Measurements from ENCODE around the gene SUFU.

Gene SUFU

DNA sequence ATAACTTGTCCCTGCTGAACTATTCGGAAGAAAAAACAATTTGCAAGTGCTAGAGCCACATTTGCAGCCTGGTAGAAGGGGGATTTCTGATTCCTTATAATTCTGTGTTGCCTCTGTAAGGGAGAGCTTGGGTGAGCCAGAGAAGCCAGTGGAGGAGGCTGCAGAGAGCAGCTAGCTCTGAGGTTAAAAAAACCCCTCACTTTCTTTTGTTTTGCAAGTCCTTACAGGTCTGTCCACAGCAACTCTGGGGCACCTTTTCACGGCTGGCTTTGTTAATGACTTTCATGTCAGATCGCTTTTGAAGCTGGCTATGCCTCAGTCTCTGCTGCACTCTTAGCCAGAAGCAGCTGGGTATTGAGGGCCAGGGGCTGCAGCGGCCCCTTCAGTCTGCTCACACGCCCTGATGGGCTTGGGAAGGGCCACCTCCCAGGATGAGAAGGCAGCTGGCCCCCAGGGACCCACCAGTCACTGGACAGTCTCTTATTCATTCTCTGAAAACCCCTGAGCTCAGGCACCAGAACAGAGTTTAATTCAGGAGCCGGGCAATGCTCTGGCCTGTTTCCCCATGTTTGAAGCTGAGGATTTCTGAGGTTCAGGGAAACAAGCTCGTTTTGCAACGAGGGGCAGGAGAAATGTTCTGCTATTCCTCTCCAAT, 171.4 kb downstream of the SUFU start:
- TF ChIP-seq ELF4 (IDR thresholded peaks at IDR 0.05) (no peak), LEF1 (IDR thresholded peaks at IDR 0.05; ENCODE audit: borderline replicate concordance) (no peak), SP1 (IDR thresholded peaks at IDR 0.05) (no peak), FOXK2 (IDR thresholded peaks at IDR 0.05) (no peak), ARNT (IDR thresholded peaks at IDR 0.05) (no peak), CTBP1 (IDR thresholded peaks at IDR 0.05; ENCODE audit: borderline replicate concordance) (no peak)
- no peak for DNase-seq (ENCODE audit: extremely low spot score)
- ChIA-PET POLR2A (interaction anchor here (1.1 to 1.9 kb wide), 6 partner anchors 13 to 40 kb away, joined by 3 to 8 read pairs (median 6); partner anchors contain the start of genes ARL3 and TRIM8), CTCF (interaction anchor here (1.1 to 1.7 kb wide), 2 partner anchors 17 to 35 kb away, joined by 3 read pairs; no protein-coding TSS in a partner anchor)

DNA sequence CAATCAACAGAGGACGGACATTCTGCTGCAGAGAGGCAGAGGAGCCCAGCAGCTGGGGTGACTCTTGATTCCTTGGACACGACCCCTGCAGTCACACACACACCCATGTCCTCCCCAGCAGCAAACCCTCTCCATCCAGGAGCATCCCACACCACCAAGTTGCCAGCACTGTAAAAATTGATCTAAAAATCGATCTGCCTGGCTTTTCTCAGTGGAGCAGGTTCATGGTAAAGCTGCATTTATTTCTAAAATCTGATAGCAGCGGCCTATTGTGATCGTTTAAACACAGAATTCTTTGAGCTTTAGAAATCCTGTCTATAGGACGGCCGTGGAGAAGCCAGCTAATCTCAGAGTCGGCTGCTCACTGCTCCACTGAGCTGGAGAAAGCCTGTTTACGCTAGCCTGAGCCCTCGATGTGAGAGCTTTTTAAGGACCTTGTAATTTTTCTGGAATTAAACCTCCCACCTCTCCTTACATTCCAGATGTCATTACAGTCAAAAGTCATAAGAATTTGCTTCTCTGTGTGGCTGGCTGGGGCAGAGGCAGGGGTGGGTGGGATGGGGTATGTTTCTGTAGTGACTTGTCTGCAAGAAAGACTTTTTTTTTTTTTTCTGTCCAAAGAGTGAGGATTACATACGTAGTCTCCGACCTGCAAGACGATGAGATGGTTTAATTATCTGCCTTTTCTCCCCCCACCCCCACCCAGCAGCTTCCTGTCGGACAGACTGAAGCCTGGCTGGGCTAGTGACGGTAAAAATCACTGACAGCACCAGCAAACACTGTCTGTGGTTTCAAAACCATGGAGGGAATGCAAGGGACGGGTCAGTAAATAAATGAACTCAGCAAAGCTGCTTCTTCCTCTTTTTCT, 172.1 kb downstream of the SUFU start:
- no peak for DNase-seq (ENCODE audit: extremely low spot score)
- ChIA-PET CTCF (interaction anchor here (0.6 to 1.1 kb wide), 3 partner anchors 18 to 28 kb away, joined by 3 read pairs; no protein-coding TSS in a partner anchor), POLR2A (interaction anchor here (0.6 to 1.9 kb wide), 8 partner anchors 11 to 39 kb away, joined by 3 to 8 read pairs (median 4); partner anchors contain the start of genes ARL3 and TRIM8)
- no peak for TF ChIP-seq HDGF (IDR thresholded peaks at IDR 0.05; ENCODE audit: borderline replicate concordance)

DNA sequence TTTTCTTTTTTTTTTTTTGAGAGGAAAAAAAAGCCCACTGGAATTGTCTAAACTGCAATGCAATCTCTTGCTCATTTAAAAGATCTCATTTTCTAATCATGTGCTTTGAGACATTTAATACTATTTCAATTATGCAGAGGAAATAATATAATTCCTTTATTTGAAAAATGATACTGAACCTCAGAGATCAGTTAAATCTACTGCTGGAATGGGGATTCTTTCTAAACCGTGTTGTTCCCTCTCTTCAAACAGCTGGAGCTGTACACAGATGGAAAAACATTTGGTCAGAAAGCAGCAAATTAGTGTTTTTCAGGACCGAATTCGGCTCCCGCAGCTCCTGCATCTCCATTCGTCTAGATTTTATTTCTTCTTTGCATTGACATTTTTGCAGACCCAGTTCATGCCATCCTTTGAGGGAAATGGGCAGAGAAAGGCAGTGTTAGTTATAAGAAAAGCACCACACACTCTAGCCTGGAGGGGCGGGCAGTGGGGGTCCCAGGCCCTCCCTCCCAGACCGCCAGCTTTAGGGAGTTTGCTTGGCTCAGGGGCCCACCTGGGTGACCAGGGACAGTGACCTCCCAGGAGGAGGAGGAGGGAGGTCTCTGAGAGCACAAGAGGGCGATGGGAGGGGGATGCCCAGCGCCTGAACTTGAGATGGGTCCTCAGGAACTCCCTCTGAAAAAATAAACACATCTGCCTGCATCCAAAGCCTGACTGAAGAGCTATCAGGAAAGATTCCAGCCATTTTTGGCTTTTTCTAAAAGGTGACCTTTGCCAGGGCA, 173.0 kb downstream of the SUFU start:
- TF ChIP-seq FOXA1 (IDR thresholded peaks at IDR 0.05) (no peak), SUZ12 (IDR thresholded peaks at IDR 0.05) (no peak), FOXK2 (IDR thresholded peaks at IDR 0.05) (no peak), SP1 (IDR thresholded peaks at IDR 0.05) (no peak), L3MBTL2 (conservative IDR thresholded peaks at IDR 0.05) (no peak), ZNF384 (IDR thresholded peaks at IDR 0.05) (no peak), HDGF (IDR thresholded peaks at IDR 0.05; ENCODE audit: borderline replicate concordance) (no peak), TARDBP (IDR thresholded peaks at IDR 0.05) (no peak), CTBP1 (IDR thresholded peaks at IDR 0.05; ENCODE audit: borderline replicate concordance) (no peak), ARNT (IDR thresholded peaks at IDR 0.05) (no peak), NFRKB (IDR thresholded peaks at IDR 0.05) (no peak), FOXM1 (IDR thresholded peaks at IDR 0.05; ENCODE audit: borderline replicate concordance) (no peak), ELF4 (IDR thresholded peaks at IDR 0.05) (no peak), LEF1 (IDR thresholded peaks at IDR 0.05; ENCODE audit: borderline replicate concordance) (no peak), BHLHE40 (IDR thresholded peaks at IDR 0.05; ENCODE audit: borderline replicate concordance) (no peak)
- TF ChIP-seq, protein P1, sequence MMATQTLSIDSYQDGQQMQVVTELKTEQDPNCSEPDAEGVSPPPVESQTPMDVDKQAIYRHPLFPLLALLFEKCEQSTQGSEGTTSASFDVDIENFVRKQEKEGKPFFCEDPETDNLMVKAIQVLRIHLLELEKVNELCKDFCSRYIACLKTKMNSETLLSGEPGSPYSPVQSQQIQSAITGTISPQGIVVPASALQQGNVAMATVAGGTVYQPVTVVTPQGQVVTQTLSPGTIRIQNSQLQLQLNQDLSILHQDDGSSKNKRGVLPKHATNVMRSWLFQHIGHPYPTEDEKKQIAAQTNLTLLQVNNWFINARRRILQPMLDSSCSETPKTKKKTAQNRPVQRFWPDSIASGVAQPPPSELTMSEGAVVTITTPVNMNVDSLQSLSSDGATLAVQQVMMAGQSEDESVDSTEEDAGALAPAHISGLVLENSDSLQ (IDR thresholded peaks at IDR 0.05): no peak
- no peak for DNase-seq (ENCODE audit: extremely low spot score)
- ChIA-PET CTCF (interaction anchor here (0.6 to 1.7 kb wide), 4 partner anchors 10 to 27 kb away, joined by 3 to 4 read pairs (median 3); no protein-coding TSS in a partner anchor), POLR2A (interaction anchor here (1.1 to 1.9 kb wide), 3 partner anchors 23 to 37 kb away, joined by 3 to 7 read pairs (median 6); partner anchors contain the start of gene ARL3)

DNA sequence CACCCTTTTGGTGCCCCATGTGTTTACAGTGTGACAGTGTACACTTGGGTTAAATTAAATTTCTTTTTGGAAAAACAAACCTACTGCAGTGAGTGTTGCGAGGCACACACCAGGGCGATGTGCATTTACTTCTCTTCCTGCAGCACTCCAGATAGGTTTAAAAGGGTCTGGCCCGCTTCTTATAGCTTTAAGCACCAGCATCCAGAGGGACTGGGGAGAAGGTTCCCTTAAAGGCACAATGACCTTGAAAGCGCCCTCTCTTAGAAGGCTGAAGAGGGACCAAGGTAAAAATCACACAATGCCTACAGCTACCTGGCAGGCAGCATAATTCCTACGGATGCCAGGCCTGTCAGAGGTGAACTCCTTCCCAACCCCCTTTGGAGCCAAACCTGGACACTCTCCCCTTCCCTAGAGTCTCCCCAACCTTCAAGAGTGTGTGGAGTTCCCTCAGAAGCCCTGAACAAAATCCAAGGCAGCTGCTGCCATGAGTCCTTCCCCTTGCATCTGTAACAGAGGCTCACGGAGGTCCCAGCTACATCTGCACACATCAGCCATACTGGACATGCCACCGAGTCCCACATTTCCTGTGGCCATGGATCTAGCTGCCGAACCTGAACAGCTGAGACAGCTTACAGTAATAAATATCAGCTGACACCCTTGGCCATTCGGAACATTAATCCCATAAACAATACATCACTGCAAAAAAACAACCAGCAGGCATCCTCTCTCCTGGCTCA, 173.7 kb downstream of the SUFU start:
- POLR2A ChIA-PET: interaction anchor here (1.1 to 3.5 kb wide), 4 partner anchors 24 to 37 kb away, joined by 3 to 20 read pairs (median 4); partner anchors contain the start of genes ARL3 and SFXN2
- DNase-seq (ENCODE audit: extremely low spot score): no peak
- CTCF ChIA-PET: interaction anchor here (1.0 to 2.9 kb wide), 9 partner anchors 7 to 36 kb away, joined by 3 to 25 read pairs (median 5); partner anchors contain the start of gene ARL3
- TF ChIP-seq FOXA1 (IDR thresholded peaks at IDR 0.05): no peak
- no peak for TF ChIP-seq FOXK2 (IDR thresholded peaks at IDR 0.05)
- TF ChIP-seq, protein P1 (IDR thresholded peaks at IDR 0.05): no peak
- TF ChIP-seq LEF1 (IDR thresholded peaks at IDR 0.05; ENCODE audit: borderline replicate concordance): no peak
- no peak for TF ChIP-seq ZNF384 (IDR thresholded peaks at IDR 0.05)
- TF ChIP-seq ARNT (IDR thresholded peaks at IDR 0.05): no peak
- TF ChIP-seq FOXM1 (IDR thresholded peaks at IDR 0.05; ENCODE audit: borderline replicate concordance): no peak
- TF ChIP-seq ELF4 (IDR thresholded peaks at IDR 0.05): no peak
- no peak for TF ChIP-seq SUZ12 (IDR thresholded peaks at IDR 0.05)
- no peak for TF ChIP-seq SP1 (IDR thresholded peaks at IDR 0.05)

DNA sequence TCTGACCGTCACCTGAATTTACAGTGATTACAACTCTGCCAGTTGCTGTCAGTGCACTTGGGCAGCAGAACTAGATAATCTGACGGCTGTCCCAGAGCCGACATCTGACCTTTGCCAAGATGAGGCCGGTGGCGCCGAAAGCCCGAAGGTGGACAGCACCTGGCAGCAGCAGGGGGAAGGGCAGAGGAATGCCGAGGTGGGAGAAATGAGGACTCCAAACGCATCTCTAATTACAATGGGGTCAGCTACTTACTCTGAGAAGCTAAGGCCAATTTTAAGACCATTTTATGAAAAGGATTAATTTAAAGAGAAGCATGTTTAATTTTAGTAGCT, 174.3 kb downstream of the SUFU start:
- no peak for DNase-seq (ENCODE audit: extremely low spot score)
- no peak for TF ChIP-seq CTBP1 (IDR thresholded peaks at IDR 0.05; ENCODE audit: borderline replicate concordance)
- CTCF ChIA-PET: interaction anchor here (0.7 to 2.9 kb wide), 11 partner anchors 8 to 525 kb away, joined by 3 to 25 read pairs (median 5); partner anchors contain the start of gene ARL3
- POLR2A ChIA-PET: interaction anchor here (1.1 to 3.5 kb wide), 4 partner anchors 32 to 36 kb away, joined by 3 to 20 read pairs (median 5); partner anchors contain the start of genes ARL3 and SFXN2
